Progenitor cell of endocrine pancreas (in vitro differentiated cells): Measurements from ENCODE around the gene RAB44. TPM values are rescaled to one million over a fixed set of nuclear protein-coding genes. Genes with fewer than 3 reads are reported as not detected.

Experiments used
- DNase-seq: peaks from one replicate; pipeline ENCODE4 v3.0.0; 2021; ENCODE audit warnings: low spot score; ENCODE audit not compliant: unreplicated experiment
- H3K27ac Mint-ChIP-seq: 2 replicates; pipeline ENCODE4 v1.8.0; 2021; ENCODE audit warnings: mild to moderate bottlenecking, moderate library complexity, mixed read lengths
- H3K27me3 Mint-ChIP-seq: 2 replicates; pipeline ENCODE4 v1.8.0; 2021; ENCODE audit warnings: mixed read lengths
- H3K36me3 Mint-ChIP-seq: 2 replicates; pipeline ENCODE4 v1.8.0; 2022; ENCODE audit warnings: mixed read lengths; ENCODE audit not compliant: insufficient read depth
- H3K4me1 Mint-ChIP-seq: 2 replicates; pipeline ENCODE4 v1.8.0; 2021; ENCODE audit warnings: low read depth, mixed read lengths
- H3K4me3 Mint-ChIP-seq: 2 replicates; pipeline ENCODE4 v1.8.0; 2021; ENCODE audit warnings: low read depth, mild to moderate bottlenecking, moderate library complexity, mixed read lengths
- H3K9me3 Mint-ChIP-seq: 2 replicates; pipeline ENCODE4 v1.8.0; 2021; ENCODE audit warnings: low read depth, mixed read lengths
- CTCF ChIP-seq: fragments of 200-600 bp; sonication (generic); IDR thresholded peaks from one replicate; pipeline ENCODE4 v1.5.0; 2021; ENCODE audit warnings: antibody characterized with exemption, mild to moderate bottlenecking; ENCODE audit not compliant: unreplicated experiment
- total RNA-seq: library from RNA; stranded (reverse); gene quantifications from 2 replicates; pipeline ENCODE4 v1.2.1, GENCODE V29; 2021

RAB44 gene
- total RNA-seq, 1 donor from 2014 or later, result not detected

GRCh38 chr6:36766399-36766945, 68.8 kb downstream of the RAB44 start:
- peaks cover 2% of the 10 kb centered on the region for H3K4me1 Mint-ChIP-seq
- no peaks in the 10 kb centered on the region for H3K9me3 Mint-ChIP-seq
- H3K36me3 Mint-ChIP-seq, result no peaks in the 10 kb centered on the region
- no peak overlapping the region for H3K4me3 Mint-ChIP-seq
- peak overlapping the region; percentile 20 for H3K27ac Mint-ChIP-seq
- H3K27me3 Mint-ChIP-seq, result peaks cover 16% of the 10 kb centered on the region
- DNase-seq, result no peak
- no peak for TF ChIP-seq CTCF

GRCh38 chr6:36769183-36769675, 71.6 kb downstream of the RAB44 start:
- H3K27me3 Mint-ChIP-seq, result peaks cover 23% of the 10 kb centered on the region
- no peak overlapping the region for H3K4me3 Mint-ChIP-seq
- no peaks in the 10 kb centered on the region for H3K9me3 Mint-ChIP-seq
- no peak overlapping the region for H3K27ac Mint-ChIP-seq
- H3K4me1 Mint-ChIP-seq, result peaks cover 2% of the 10 kb centered on the region
- no peaks in the 10 kb centered on the region for H3K36me3 Mint-ChIP-seq
- no peak for TF ChIP-seq CTCF
- DNase-seq, result no peak

- Mint-ChIP-seq H3K4me3 (no peak overlapping the region), H3K36me3 (no peaks in the 10 kb centered on the region), H3K4me1 (peaks cover 2% of the 10 kb centered on the region), H3K27ac (no peak overlapping the region), H3K9me3 (no peaks in the 10 kb centered on the region), H3K27me3 (peaks cover 26% of the 10 kb centered on the region)
- DNase-seq, result no peak
- no peak for TF ChIP-seq CTCF
These were observed 72.3 kb downstream of the RAB44 start for GRCh38 chr6:36769676-36770499.

DNA sequence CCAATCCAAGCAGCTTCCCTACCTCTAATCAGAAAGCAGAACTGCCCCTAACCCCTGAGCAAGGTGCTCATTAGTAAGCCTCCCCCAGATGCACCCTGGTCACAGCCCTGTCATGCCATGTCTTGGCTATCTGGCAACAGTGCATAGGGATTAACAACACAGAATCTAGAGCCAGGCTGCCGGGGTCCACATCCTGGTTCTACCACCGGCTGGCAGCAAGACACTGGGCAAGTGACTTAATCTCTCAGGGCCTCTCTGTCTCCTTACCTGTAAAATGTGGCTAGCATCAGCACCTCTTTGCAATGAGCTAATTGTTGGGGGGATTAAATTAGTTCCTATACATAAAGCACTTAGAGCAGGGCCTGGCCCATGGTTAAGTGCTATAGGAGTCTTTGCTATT, 73.5 kb downstream of the RAB44 start:
- Mint-ChIP-seq H3K4me3 (no peak overlapping the region), H3K9me3 (no peaks in the 10 kb centered on the region), H3K27me3 (peaks cover 35% of the 10 kb centered on the region), H3K4me1 (peaks cover 2% of the 10 kb centered on the region), H3K27ac (no peak overlapping the region), H3K36me3 (no peaks in the 10 kb centered on the region)
- TF ChIP-seq CTCF, result no peak
- no peak for DNase-seq

GRCh38 chr6:36772397-36772796, 74.8 kb downstream of the RAB44 start:
- Mint-ChIP-seq H3K9me3 (no peaks in the 10 kb centered on the region), H3K4me1 (peaks cover 8% of the 10 kb centered on the region), H3K4me3 (no peak overlapping the region), H3K27me3 (peaks cover 45% of the 10 kb centered on the region), H3K36me3 (no peaks in the 10 kb centered on the region), H3K27ac (peak overlapping the region; percentile 22)
- no peak for TF ChIP-seq CTCF
- DNase-seq, result no peak
